ENCODE measurements around the gene DNAJB2. TPM values are rescaled to one million over a fixed set of nuclear protein-coding genes. Genes with fewer than 3 reads are reported as not detected.

The DNAJB2 gene
- total and polyA plus RNA-seq, 2 donors (not counting 3 experiments of a cell fraction or from before 2014, with no cell fraction given) = 30.4 to 35.0 TPM

GRCh38 chr2:219270055-219270372, 9.2 kb upstream of the DNAJB2 start:
- Histone ChIP-seq H4K20me1 (replicated peaks; ENCODE audit: control insufficient read depth, extremely low read depth, insufficient read depth, low read length) (no peaks in the 10 kb centered on the region), H3K27ac (ENCODE audit: insufficient read depth, low read depth, low read length) (no peak overlapping the region), H3K36me3 (ENCODE audit: control insufficient read depth in 2 of 2, extremely low read depth in 1 of 2, insufficient read depth in 2 of 2, low read length in 2 of 2) (no peaks in the 10 kb centered on the region), H3K9me3 (replicated peaks; ENCODE audit: control insufficient read depth, insufficient read depth, low read length) (no peaks in the 10 kb centered on the region), H3K79me2 (ENCODE audit: control insufficient read depth, insufficient read depth, low read length) (no peaks in the 10 kb centered on the region), H3K4me3 (replicated peaks in 1 of 3; ENCODE audit: insufficient read depth in 1 of 3, low read depth in 1 of 3, low read length in 3 of 3) (no peak overlapping the region), H3K4me1 (ENCODE audit: control insufficient read depth, extremely low read depth, insufficient read depth, low read length) (no peaks in the 10 kb centered on the region), H3K9me1 (replicated peaks; ENCODE audit: control insufficient read depth, extremely low read depth, insufficient read depth, low read length) (no peaks in the 10 kb centered on the region), H3K4me2 (ENCODE audit: insufficient read depth, low read length) (no peak overlapping the region), H2AFZ (ENCODE audit: low read depth, low read length) (no peak overlapping the region), H3K27me3 (ENCODE audit: control insufficient read depth in 2 of 2, insufficient read depth in 2 of 2, low read length in 2 of 2) (peaks cover 4 to 10% of the 10 kb centered on the region in 2 experiments), H3K9ac (replicated peaks; ENCODE audit: extremely low read depth, insufficient read depth, low read length) (no peak overlapping the region)
- intact Hi-C loops (cut with micrococcal nuclease) (no loop called here), dilution Hi-C loops (cut with MboI; ENCODE audit: extremely low pct_ligation_motif_present, low sequenced_read_pairs) (no loop called here)
- DNase-seq (ENCODE audit: low read depth, low spot score) (no peak), FAIRE-seq (no peak)
- POLR2A ChIA-PET = no interaction called here
- BruUV-seq (replicated peaks) = no TSS peak
- no peak for TF ChIP-seq FOS (IDR thresholded peaks at IDR 0.05; ENCODE audit: borderline replicate concordance, insufficient read depth, low read length)
- no peak for TF ChIP-seq JUN (IDR thresholded peaks at IDR 0.05; ENCODE audit: borderline replicate concordance, insufficient read depth, insufficient read length, low read depth)
- no peak for TF ChIP-seq MAX (IDR thresholded peaks at IDR 0.05; ENCODE audit: insufficient read depth, insufficient read length)
- no peak for TF ChIP-seq GATA2 (IDR thresholded peaks at IDR 0.05; ENCODE audit: insufficient read depth, insufficient read length, low read depth, low read length)
- TF ChIP-seq MYC (IDR thresholded peaks at IDR 0.05; ENCODE audit: low read depth, low read length) = no peak
- no peak for TF ChIP-seq POLR2A (IDR thresholded peaks at IDR 0.05; ENCODE audit: low read depth, low read length)
- no peak for TF ChIP-seq EZH2 (IDR thresholded peaks at IDR 0.05; ENCODE audit: borderline replicate concordance, low read depth, low read length, severe bottlenecking)
- no peak for TF ChIP-seq POLR2AphosphoS5 (IDR thresholded peaks at IDR 0.05; ENCODE audit: insufficient read depth, low read depth, low read length)
- no peak for TF ChIP-seq CTCF (IDR thresholded peaks at IDR 0.05; ENCODE audit: extremely low read depth in 1 of 2, insufficient read depth in 1 of 2, low read depth in 1 of 2, low read length in 2 of 2)
- CTCF ChIA-PET = interaction anchor here (0.5 to 1.4 kb wide), 2 partner anchors 25 to 42 kb away, joined by 3 to 6 read pairs; no protein-coding TSS in a partner anchor

Data from endothelial cell of umbilical vein (primary cell).